ENCODE data around the gene NSF.

Gene NSF

GRCh38 chr17:46739982-46740381 lies 149.5 kb downstream of the NSF start:
- H3K9me2 ChIP-seq (replicated peaks; ENCODE audit: control insufficient read depth, low read length) = no peaks in the 10 kb centered on the region
- H3K9me3 ChIP-seq (ENCODE audit: control insufficient read depth, insufficient read depth, low read length) = no peaks in the 10 kb centered on the region
- H3K27me3 ChIP-seq (ENCODE audit: control insufficient read depth, low read length) = no peaks in the 10 kb centered on the region
- no peak overlapping the region for H3K4me2 ChIP-seq (ENCODE audit: low read length)
- no peaks in the 10 kb centered on the region for H3K79me2 ChIP-seq (ENCODE audit: control insufficient read depth, low read length)
- no peak overlapping the region for H3K27ac ChIP-seq (ENCODE audit: low read depth, low read length)
- no peaks in the 10 kb centered on the region for H4K20me1 ChIP-seq (ENCODE audit: control insufficient read depth, insufficient read depth, low read depth, low read length)
- H3K4me3 ChIP-seq (ENCODE audit: low read length) = no peak overlapping the region
- TF ChIP-seq EZH2phosphoT487 (IDR thresholded peaks at IDR 0.05; ENCODE audit: borderline replicate concordance, low read length) (no peak), CTCF (IDR thresholded peaks at IDR 0.05; ENCODE audit: low read depth, low read length, poor library complexity, severe bottlenecking) (no peak)
- peaks cover 7% of the 10 kb centered on the region; the same call in 1 of the 2 replicates for H3F3A ChIP-seq (ENCODE audit: control insufficient read depth, insufficient read depth)
- peaks cover 26% of the 10 kb centered on the region for H3K4me1 ChIP-seq (ENCODE audit: control insufficient read depth, low read length)
- no peaks in the 10 kb centered on the region for H3K36me3 ChIP-seq (ENCODE audit: control insufficient read depth, low read length)

- no peaks in the 10 kb centered on the region for H3K9me3 ChIP-seq (ENCODE audit: control insufficient read depth, insufficient read depth, low read length)
- H4K20me1 ChIP-seq (ENCODE audit: control insufficient read depth, insufficient read depth, low read depth, low read length) = no peaks in the 10 kb centered on the region
- H3K4me1 ChIP-seq (ENCODE audit: control insufficient read depth, low read length) = peaks cover 14% of the 10 kb centered on the region
- no peak overlapping the region for H3K27ac ChIP-seq (ENCODE audit: low read depth, low read length)
- H3K79me2 ChIP-seq (ENCODE audit: control insufficient read depth, low read length) = no peaks in the 10 kb centered on the region
- H3K27me3 ChIP-seq (ENCODE audit: control insufficient read depth, low read length) = no peaks in the 10 kb centered on the region
- no peak overlapping the region for H3K4me2 ChIP-seq (ENCODE audit: low read length)
- no peaks in the 10 kb centered on the region for H3K36me3 ChIP-seq (ENCODE audit: control insufficient read depth, low read length)
- no peak overlapping the region for H3K4me3 ChIP-seq (ENCODE audit: low read length)
- H3K9me2 ChIP-seq (replicated peaks; ENCODE audit: control insufficient read depth, low read length) = no peaks in the 10 kb centered on the region
- no peak for TF ChIP-seq EZH2phosphoT487 (IDR thresholded peaks at IDR 0.05; ENCODE audit: borderline replicate concordance, low read length)
- TF ChIP-seq CTCF (IDR thresholded peaks at IDR 0.05; ENCODE audit: low read depth, low read length, poor library complexity, severe bottlenecking) = no peak
- H3F3A ChIP-seq (ENCODE audit: control insufficient read depth, insufficient read depth) = peaks cover 7% of the 10 kb centered on the region; the same call in 1 of the 2 replicates
Measured at GRCh38 chr17:46741122-46741730, 150.8 kb downstream of the NSF start.

- H3K36me3 ChIP-seq (ENCODE audit: control insufficient read depth, low read length) = no peaks in the 10 kb centered on the region
- H3K4me3 ChIP-seq (ENCODE audit: low read length) = no peak overlapping the region
- TF ChIP-seq EZH2phosphoT487 (IDR thresholded peaks at IDR 0.05; ENCODE audit: borderline replicate concordance, low read length) = no peak
- no peak overlapping the region for H3K4me2 ChIP-seq (ENCODE audit: low read length)
- H3K27ac ChIP-seq (ENCODE audit: low read depth, low read length) = no peak overlapping the region
- H3K9me3 ChIP-seq (ENCODE audit: control insufficient read depth, insufficient read depth, low read length) = no peaks in the 10 kb centered on the region
- H3K27me3 ChIP-seq (ENCODE audit: control insufficient read depth, low read length) = no peaks in the 10 kb centered on the region
- H4K20me1 ChIP-seq (ENCODE audit: control insufficient read depth, insufficient read depth, low read depth, low read length) = no peaks in the 10 kb centered on the region
- no peaks in the 10 kb centered on the region for H3K79me2 ChIP-seq (ENCODE audit: control insufficient read depth, low read length)
- H3K4me1 ChIP-seq (ENCODE audit: control insufficient read depth, low read length) = no peaks in the 10 kb centered on the region
- no peaks in the 10 kb centered on the region for H3F3A ChIP-seq (ENCODE audit: control insufficient read depth, insufficient read depth)
- H3K9me2 ChIP-seq (replicated peaks; ENCODE audit: control insufficient read depth, low read length) = no peaks in the 10 kb centered on the region
Measured at GRCh38 chr17:46742565-46743270, 152.2 kb downstream of the NSF start.

GRCh38 chr17:46744441-46744840 lies 154.0 kb downstream of the NSF start:
- H3K27ac ChIP-seq (ENCODE audit: low read depth, low read length) = no peak overlapping the region
- no peaks in the 10 kb centered on the region for H3K4me1 ChIP-seq (ENCODE audit: control insufficient read depth, low read length)
- H3K4me2 ChIP-seq (ENCODE audit: low read length) = no peak overlapping the region
- no peaks in the 10 kb centered on the region for H3K79me2 ChIP-seq (ENCODE audit: control insufficient read depth, low read length)
- H3K27me3 ChIP-seq (ENCODE audit: control insufficient read depth, low read length) = no peaks in the 10 kb centered on the region
- H3K4me3 ChIP-seq (ENCODE audit: low read length) = no peak overlapping the region
- H4K20me1 ChIP-seq (ENCODE audit: control insufficient read depth, insufficient read depth, low read depth, low read length) = no peaks in the 10 kb centered on the region
- H3K9me2 ChIP-seq (replicated peaks; ENCODE audit: control insufficient read depth, low read length) = no peaks in the 10 kb centered on the region
- peaks cover under 1% of the 10 kb centered on the region; the same call in 1 of the 2 replicates for H3K36me3 ChIP-seq (ENCODE audit: control insufficient read depth, low read length)
- TF ChIP-seq CTCF (IDR thresholded peaks at IDR 0.05; ENCODE audit: low read depth, low read length, poor library complexity, severe bottlenecking) (no peak), EZH2phosphoT487 (IDR thresholded peaks at IDR 0.05; ENCODE audit: borderline replicate concordance, low read length) (no peak)
- H3K9me3 ChIP-seq (ENCODE audit: control insufficient read depth, insufficient read depth, low read length) = no peaks in the 10 kb centered on the region
- no peaks in the 10 kb centered on the region for H3F3A ChIP-seq (ENCODE audit: control insufficient read depth, insufficient read depth)
